ENCODE results near the gene ZNF107.

Gene ZNF107

DNA sequence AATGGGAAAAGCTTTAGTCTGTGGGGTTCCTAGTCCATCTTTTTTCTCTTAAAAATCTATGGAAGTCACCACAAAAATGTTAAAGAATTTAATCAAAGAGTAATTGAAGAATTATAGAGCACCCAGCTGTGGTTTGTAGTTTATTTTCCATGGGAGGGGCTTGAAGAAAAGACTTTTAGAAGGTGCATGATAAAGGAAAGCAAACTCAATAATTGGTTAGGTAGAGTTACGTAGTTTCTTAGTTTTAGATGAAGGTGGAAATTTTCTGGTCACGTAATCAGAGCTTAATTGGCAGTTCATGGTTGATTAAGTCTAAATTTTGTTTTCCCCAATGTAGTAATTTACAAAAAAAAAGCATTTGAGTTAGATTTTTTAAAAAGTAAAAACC lies 724 bp downstream of the ZNF107 start:
- TF ChIP-seq TAF1 (IDR thresholded peaks at IDR 0.05; ENCODE audit: borderline replicate concordance, insufficient read depth, low read length) (no peak), SIN3A (IDR thresholded peaks at IDR 0.05; ENCODE audit: borderline replicate concordance, insufficient read depth, low read length) (no peak), POLR2AphosphoS5 (IDR thresholded peaks at IDR 0.05; ENCODE audit: low read depth, low read length) (no peak), FOXP2 (optimal IDR thresholded peaks at IDR 0.05; ENCODE audit: borderline replicate concordance, extremely low read depth, extremely low read length, insufficient read depth) (no peak)
- TF ChIP-seq, protein P1, sequence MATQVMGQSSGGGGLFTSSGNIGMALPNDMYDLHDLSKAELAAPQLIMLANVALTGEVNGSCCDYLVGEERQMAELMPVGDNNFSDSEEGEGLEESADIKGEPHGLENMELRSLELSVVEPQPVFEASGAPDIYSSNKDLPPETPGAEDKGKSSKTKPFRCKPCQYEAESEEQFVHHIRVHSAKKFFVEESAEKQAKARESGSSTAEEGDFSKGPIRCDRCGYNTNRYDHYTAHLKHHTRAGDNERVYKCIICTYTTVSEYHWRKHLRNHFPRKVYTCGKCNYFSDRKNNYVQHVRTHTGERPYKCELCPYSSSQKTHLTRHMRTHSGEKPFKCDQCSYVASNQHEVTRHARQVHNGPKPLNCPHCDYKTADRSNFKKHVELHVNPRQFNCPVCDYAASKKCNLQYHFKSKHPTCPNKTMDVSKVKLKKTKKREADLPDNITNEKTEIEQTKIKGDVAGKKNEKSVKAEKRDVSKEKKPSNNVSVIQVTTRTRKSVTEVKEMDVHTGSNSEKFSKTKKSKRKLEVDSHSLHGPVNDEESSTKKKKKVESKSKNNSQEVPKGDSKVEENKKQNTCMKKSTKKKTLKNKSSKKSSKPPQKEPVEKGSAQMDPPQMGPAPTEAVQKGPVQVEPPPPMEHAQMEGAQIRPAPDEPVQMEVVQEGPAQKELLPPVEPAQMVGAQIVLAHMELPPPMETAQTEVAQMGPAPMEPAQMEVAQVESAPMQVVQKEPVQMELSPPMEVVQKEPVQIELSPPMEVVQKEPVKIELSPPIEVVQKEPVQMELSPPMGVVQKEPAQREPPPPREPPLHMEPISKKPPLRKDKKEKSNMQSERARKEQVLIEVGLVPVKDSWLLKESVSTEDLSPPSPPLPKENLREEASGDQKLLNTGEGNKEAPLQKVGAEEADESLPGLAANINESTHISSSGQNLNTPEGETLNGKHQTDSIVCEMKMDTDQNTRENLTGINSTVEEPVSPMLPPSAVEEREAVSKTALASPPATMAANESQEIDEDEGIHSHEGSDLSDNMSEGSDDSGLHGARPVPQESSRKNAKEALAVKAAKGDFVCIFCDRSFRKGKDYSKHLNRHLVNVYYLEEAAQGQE (IDR thresholded peaks at IDR 0.05; ENCODE audit: insufficient read depth in 1 of 2, low read depth in 2 of 2, low read length in 2 of 2), result no peak

DNA sequence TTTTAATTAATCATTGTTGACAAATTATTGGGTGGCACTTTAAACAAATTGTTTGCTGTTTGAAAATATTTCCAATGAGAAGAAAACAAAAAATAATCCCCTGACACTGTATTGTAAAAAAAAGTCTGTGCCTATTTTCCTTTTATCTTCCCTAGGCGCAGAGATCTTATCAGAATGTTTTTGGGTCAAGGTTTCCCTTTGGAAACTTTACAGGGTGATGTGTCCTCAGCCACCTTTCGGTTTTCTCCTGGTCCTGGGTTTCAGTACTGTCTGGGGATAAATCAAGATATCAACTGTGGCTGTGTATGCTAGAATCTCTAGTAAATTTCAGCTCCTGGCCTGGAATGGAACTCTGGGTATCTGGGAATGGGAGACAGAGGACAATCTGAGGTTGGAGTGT lies 1.4 kb downstream of the ZNF107 start:
- TF ChIP-seq SIN3A (IDR thresholded peaks at IDR 0.05; ENCODE audit: borderline replicate concordance, insufficient read depth, low read length) (no peak), TAF1 (IDR thresholded peaks at IDR 0.05; ENCODE audit: borderline replicate concordance, insufficient read depth, low read length) (no peak), FOXP2 (optimal IDR thresholded peaks at IDR 0.05; ENCODE audit: borderline replicate concordance, extremely low read depth, extremely low read length, insufficient read depth) (no peak), POLR2AphosphoS5 (IDR thresholded peaks at IDR 0.05; ENCODE audit: low read depth, low read length) (no peak)
- TF ChIP-seq, protein P1 (IDR thresholded peaks at IDR 0.05; ENCODE audit: insufficient read depth in 1 of 2, low read depth in 2 of 2, low read length in 2 of 2), result no peak

DNA sequence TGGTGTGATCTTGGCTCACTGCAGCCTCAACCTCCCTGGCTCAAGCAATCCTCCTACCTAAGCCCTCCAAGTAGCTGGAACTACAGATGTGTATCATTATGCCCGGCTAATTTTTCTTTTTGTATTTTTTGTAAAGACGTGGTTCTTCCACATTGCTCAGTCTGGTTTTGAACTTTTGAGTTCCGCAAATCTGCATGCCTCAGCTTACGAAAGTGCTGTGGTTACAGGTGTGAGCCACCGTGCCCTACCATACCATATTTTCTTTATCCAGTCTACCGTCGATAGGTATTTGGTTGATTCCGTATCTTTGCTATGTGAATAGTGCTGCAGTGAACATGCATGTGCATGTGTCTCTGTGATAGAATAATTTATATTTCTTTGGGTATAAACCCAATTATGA lies 6.5 kb downstream of the ZNF107 start:
- no peak for TF ChIP-seq SIN3A (IDR thresholded peaks at IDR 0.05; ENCODE audit: borderline replicate concordance, insufficient read depth, low read length)
- TF ChIP-seq POLR2AphosphoS5 (IDR thresholded peaks at IDR 0.05; ENCODE audit: low read depth, low read length), result no peak
- TF ChIP-seq TAF1 (IDR thresholded peaks at IDR 0.05; ENCODE audit: borderline replicate concordance, insufficient read depth, low read length), result no peak
- TF ChIP-seq, protein P1 (IDR thresholded peaks at IDR 0.05; ENCODE audit: insufficient read depth in 1 of 2, low read depth in 2 of 2, low read length in 2 of 2), result no peak
- no peak for TF ChIP-seq FOXP2 (optimal IDR thresholded peaks at IDR 0.05; ENCODE audit: borderline replicate concordance, extremely low read depth, extremely low read length, insufficient read depth)

DNA sequence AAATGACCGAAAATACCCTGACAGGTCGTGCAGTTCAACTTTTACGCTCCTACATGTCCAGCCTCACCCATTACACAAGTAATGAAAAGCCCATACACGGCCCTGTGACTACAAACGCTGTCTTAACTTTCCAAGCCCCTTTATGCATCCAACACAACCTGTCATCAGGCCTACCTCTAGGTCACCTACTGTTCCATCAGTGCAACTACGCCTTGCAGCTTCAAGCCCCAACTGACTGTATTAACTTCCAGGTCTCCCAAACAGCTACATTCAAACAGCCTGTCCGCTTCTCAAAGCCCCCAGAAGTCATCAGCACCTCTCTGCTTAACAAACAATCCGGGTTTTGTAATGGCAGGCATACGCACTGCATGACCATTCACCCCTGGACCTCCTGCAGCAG lies 19.2 kb downstream of the ZNF107 start:
- TF ChIP-seq TAF1 (IDR thresholded peaks at IDR 0.05; ENCODE audit: borderline replicate concordance, insufficient read depth, low read length) (no peak), FOXP2 (optimal IDR thresholded peaks at IDR 0.05; ENCODE audit: borderline replicate concordance, extremely low read depth, extremely low read length, insufficient read depth) (no peak), POLR2AphosphoS5 (IDR thresholded peaks at IDR 0.05; ENCODE audit: low read depth, low read length) (no peak), SIN3A (IDR thresholded peaks at IDR 0.05; ENCODE audit: borderline replicate concordance, insufficient read depth, low read length) (no peak)
- TF ChIP-seq, protein P1 (IDR thresholded peaks at IDR 0.05; ENCODE audit: insufficient read depth in 1 of 2, low read depth in 2 of 2, low read length in 2 of 2), result no peak

DNA sequence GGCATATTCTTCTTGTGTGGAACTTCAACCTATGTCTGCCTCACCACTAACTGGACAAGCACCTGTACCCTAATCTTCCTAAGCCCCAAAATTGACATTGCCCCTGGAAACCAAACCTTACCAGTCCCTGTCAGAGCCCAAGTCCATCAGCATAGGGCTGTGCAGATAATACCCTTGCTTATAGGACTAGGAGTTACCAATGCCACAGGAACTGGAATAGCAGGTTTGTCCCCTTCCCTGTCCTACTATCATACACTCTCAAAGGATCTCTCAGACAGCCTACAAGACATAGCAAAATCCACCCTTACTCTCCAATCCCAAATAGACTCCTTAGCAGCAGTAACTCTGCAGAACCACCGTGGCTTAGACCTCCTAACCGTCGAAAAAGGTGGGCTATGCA lies 19.8 kb downstream of the ZNF107 start:
- TF ChIP-seq SIN3A (IDR thresholded peaks at IDR 0.05; ENCODE audit: borderline replicate concordance, insufficient read depth, low read length), result no peak
- TF ChIP-seq FOXP2 (optimal IDR thresholded peaks at IDR 0.05; ENCODE audit: borderline replicate concordance, extremely low read depth, extremely low read length, insufficient read depth), result no peak
- TF ChIP-seq, protein P1 (IDR thresholded peaks at IDR 0.05; ENCODE audit: insufficient read depth in 1 of 2, low read depth in 2 of 2, low read length in 2 of 2), result no peak
- no peak for TF ChIP-seq POLR2AphosphoS5 (IDR thresholded peaks at IDR 0.05; ENCODE audit: low read depth, low read length)
- TF ChIP-seq TAF1 (IDR thresholded peaks at IDR 0.05; ENCODE audit: borderline replicate concordance, insufficient read depth, low read length), result no peak

Measured in PFSK-1 (cell line).